Liver (tissue), 9 donors: ENCODE data around the gene GMEB2. TPM values are rescaled to one million over a fixed set of nuclear protein-coding genes. Genes with fewer than 3 reads are reported as not detected.
"Not testable (repeated sequence)": the region's sequence is repeated elsewhere in the genome, so short reads cannot be mapped to it uniquely, and the experiment has no call there.

Experiments used
- DNase-seq: peaks from one replicate; pipeline ENCODE4 v3.0.0-alpha.2; 2017; ENCODE audit warnings: low spot score
- H3K27ac ChIP-seq, 2 donors: one replicate each; pipeline ENCODE4 v1.7.0; 2013; ENCODE audit warnings: inconsistent platforms in 2 of 2, low read length in 2 of 2, control low read depth in 1 of 2, low read depth in 1 of 2, mild to moderate bottlenecking in 1 of 2
- H3K27me3 ChIP-seq, 4 donors: one replicate each; pipeline versions ENCODE4 v1.6.1 to v1.7.0; 2013; ENCODE audit warnings: low read length in 3 of 4, inconsistent platforms in 1 of 4, mild to moderate bottlenecking in 1 of 4, moderate library complexity in 1 of 4; ENCODE audit not compliant: control insufficient read depth in 4 of 4, insufficient read depth in 4 of 4
- H3K36me3 ChIP-seq, 4 donors: one replicate each; pipeline versions ENCODE4 v1.6.1 to v1.7.0; 2013; ENCODE audit warnings: low read length in 3 of 4, mild to moderate bottlenecking in 3 of 4, low read depth in 1 of 4, moderate library complexity in 1 of 4; ENCODE audit not compliant: control insufficient read depth in 4 of 4, insufficient read depth in 3 of 4
- H3K4me1 ChIP-seq, 4 donors: one replicate each; pipeline versions ENCODE4 v1.6.1 to v1.7.0; 2013; ENCODE audit warnings: low read length in 3 of 4, mild to moderate bottlenecking in 3 of 4, moderate library complexity in 1 of 4; ENCODE audit not compliant: control insufficient read depth in 4 of 4, insufficient read depth in 4 of 4
- H3K4me3 ChIP-seq, 3 donors: one replicate each; pipeline versions ENCODE4 v1.6.1 to v1.7.0; 2013; ENCODE audit warnings: low read length in 3 of 3, control low read depth in 1 of 3, low read depth in 1 of 3, mild to moderate bottlenecking in 1 of 3
- H3K9ac ChIP-seq, 2 donors: one replicate each; pipeline ENCODE4 v1.7.0; 2013; ENCODE audit warnings: low read length in 2 of 2, mild to moderate bottlenecking in 2 of 2, moderate library complexity in 2 of 2, control low read depth in 1 of 2, low read depth in 1 of 2
- H3K9me3 ChIP-seq, 4 donors: one replicate each; pipeline versions ENCODE4 v1.6.1 to v1.7.0; 2013; ENCODE audit warnings: low read length in 3 of 4; ENCODE audit not compliant: control insufficient read depth in 4 of 4
- ATF3 ChIP-seq: IDR thresholded peaks from 2 replicates; pipeline ENCODE4 v1.6.1; 2016; ENCODE audit warnings: antibody characterized with exemption
- FOXA1 ChIP-seq: IDR thresholded peaks from 2 replicates; pipeline ENCODE4 v1.6.1; 2016; ENCODE audit warnings: antibody characterized with exemption
- FOXA2 ChIP-seq: IDR thresholded peaks from 2 replicates; pipeline ENCODE4 v1.6.1; 2016; ENCODE audit warnings: antibody characterized with exemption
- HNF4A ChIP-seq, 2 donors: conservative IDR thresholded peaks; 2 replicates each; pipeline ENCODE4 v1.6.1; 2016; ENCODE audit warnings: antibody characterized with exemption in 2 of 2, mild to moderate bottlenecking in 2 of 2
- HNF4G ChIP-seq: IDR thresholded peaks from 2 replicates; pipeline ENCODE4 v1.6.1; 2016; ENCODE audit warnings: antibody characterized with exemption
- JUND ChIP-seq, 2 donors: IDR thresholded peaks; 2 replicates each; pipeline ENCODE4 v1.6.1; 2016; ENCODE audit warnings: antibody characterized with exemption in 2 of 2
- MAX ChIP-seq: IDR thresholded peaks from 2 replicates; pipeline ENCODE4 v1.6.1; 2016; ENCODE audit warnings: antibody characterized with exemption
- NR2F2 ChIP-seq: IDR thresholded peaks from 2 replicates; pipeline ENCODE4 v1.6.1; 2016; ENCODE audit warnings: antibody characterized with exemption
- RAD21 ChIP-seq, 2 donors: IDR thresholded peaks; 2 replicates each; pipeline ENCODE4 v1.6.1; 2016; ENCODE audit warnings: antibody characterized with exemption in 2 of 2, mild to moderate bottlenecking in 2 of 2
- REST ChIP-seq: IDR thresholded peaks from 2 replicates; pipeline ENCODE4 v1.6.1; 2016; ENCODE audit warnings: antibody characterized with exemption, mild to moderate bottlenecking
- SP1 ChIP-seq: IDR thresholded peaks from 2 replicates; pipeline ENCODE4 v1.6.1; 2018; ENCODE audit warnings: antibody characterized with exemption, mild to moderate bottlenecking
- TAF1 ChIP-seq: conservative IDR thresholded peaks from 2 replicates; pipeline ENCODE4 v1.6.1; 2016; ENCODE audit warnings: antibody characterized with exemption, mild to moderate bottlenecking
- WGBS: extraction: QIAGEN DNeasy Blood & Tissue Kit; methylation state at CpG from one replicate; pipeline ENCODE4 v1.1.7; 2013; 5-methylcytosine and 5-hydroxymethylcytosine counted together
- polyA plus RNA-seq, 2 donors: library from polyadenylated mRNA; stranded (reverse) in 1 of 2; unstranded in 1 of 2; fragments of 200-250 nt in 1 of 2; fragments of >200 nt in 1 of 2; fragmentation: Nextera tagmentation in 1 of 2; extraction: Ambion mirVana in 1 of 2; gene quantifications; one replicate each; pipeline versions ENCODE4 v1.2.1 to v1.2.3, GENCODE V29; 2013 to 2015
- total RNA-seq, 2 donors: library from RNA; depleted of rRNA; stranded (reverse); fragments of >200 nt; gene quantifications; one replicate each; pipeline ENCODE4 v1.2.3, GENCODE V29; 2014
- donor health status: healthy.
- donor health status: healthy.
- donor health status: healthy.
- donor health status: healthy.
- donor health status: healthy.

The GMEB2 gene
- total and polyA plus RNA-seq, 4 donors, result 1.3 to 8.6 (median 5.3) TPM

- no peak overlapping the region for H3K9ac ChIP-seq
- no peak for TF ChIP-seq SP1
- TF ChIP-seq TAF1, result no peak
- no peak for TF ChIP-seq ATF3
- no peak for TF ChIP-seq HNF4G
- no peak for TF ChIP-seq FOXA1
- no peak for TF ChIP-seq REST
- no peak for TF ChIP-seq RAD21 (IDR thresholded peaks at IDR 0.05)
- WGBS, result 96% methylated on average over 48 of the region's 48 CpGs
- peaks cover 0 to 11% (median 0%) of the 10 kb centered on the region in 4 donors for H3K36me3 ChIP-seq
- no peak overlapping the region for H3K4me3 ChIP-seq
- H3K27ac ChIP-seq, result no peak overlapping the region
- H3K27me3 ChIP-seq, result no peaks in the 10 kb centered on the region
- H3K9me3 ChIP-seq, result no peaks in the 10 kb centered on the region
- peaks cover 3 to 24% (median 16%) of the 10 kb centered on the region in 4 donors for H3K4me1 ChIP-seq
- no peak for DNase-seq
Measured at GRCh38 chr20:63572071-63572787, 54.7 kb downstream of the GMEB2 start.

- Histone ChIP-seq H3K4me1 (peaks cover 3 to 24% (median 15%) of the 10 kb centered on the region in 4 donors), H3K36me3 (peaks cover 0 to 13% (median 4%) of the 10 kb centered on the region in 4 donors)
- H3K4me3 ChIP-seq, H3K27ac ChIP-seq, DNase-seq, H3K9ac ChIP-seq, H3K27me3 ChIP-seq, H3K9me3 ChIP-seq: not testable (repeated sequence)
- WGBS, result 85% methylated on average over 9 of the region's 11 CpGs
Measured at GRCh38 chr20:63571087-63571478, 55.8 kb downstream of the GMEB2 start.

GRCh38 chr20:63570281-63571086 is 56.4 kb downstream of the GMEB2 start:
- no peaks in the 10 kb centered on the region for H3K9me3 ChIP-seq
- H3K27ac ChIP-seq, result no peak overlapping the region
- peaks cover 0 to 14% (median 8%) of the 10 kb centered on the region in 4 donors for H3K36me3 ChIP-seq
- peaks cover 3 to 24% (median 15%) of the 10 kb centered on the region in 4 donors for H3K4me1 ChIP-seq
- WGBS, result 95% methylated on average over 28 of the region's 28 CpGs
- H3K4me3 ChIP-seq, result no peak overlapping the region
- no peak overlapping the region for H3K9ac ChIP-seq
- H3K27me3 ChIP-seq, result no peaks in the 10 kb centered on the region
- TF ChIP-seq HNF4A (conservative IDR thresholded peaks at IDR 0.05) (no peak), JUND (IDR thresholded peaks at IDR 0.05) (no peak), ATF3 (no peak), NR2F2 (no peak), MAX (no peak), SP1 (no peak), FOXA1 (no peak), HNF4G (no peak), FOXA2 (no peak)
- DNase-seq, result no peak
